Loucy (cell line): ENCODE data around the gene ILK.

Source experiments
- H2AFZ ChIP-seq: fragments of 200-600 bp; sonication (generic); 2 replicates; pipeline ENCODE4 v1.6.0; 2016; ENCODE audit warnings: antibody characterized with exemption, mild to moderate bottlenecking, low read length, moderate library complexity
- H3F3A ChIP-seq: fragments of 200-600 bp; 2 replicates; pipeline ENCODE4 v1.6.0; 2016; ENCODE audit warnings: antibody characterized with exemption, low read depth, mild to moderate bottlenecking
- H3K27me3 ChIP-seq: fragments of 200-600 bp; sonication (generic); 2 replicates; pipeline ENCODE4 v1.6.1; 2014; ENCODE audit warnings: low read length, mild to moderate bottlenecking; ENCODE audit not compliant: insufficient read depth, poor library complexity, severe bottlenecking
- H3K36me3 ChIP-seq: fragments of 200-600 bp; sonication (generic); 2 replicates; pipeline ENCODE4 v1.6.1; 2016; ENCODE audit warnings: low read length; ENCODE audit not compliant: insufficient read depth
- H3K4me1 ChIP-seq: fragments of 200-600 bp; sonication (generic); 2 replicates; pipeline ENCODE4 v1.5.1; 2014; ENCODE audit warnings: low read length, mild to moderate bottlenecking; ENCODE audit not compliant: insufficient read depth, poor library complexity, severe bottlenecking
- H3K4me2 ChIP-seq: fragments of 200-600 bp; sonication (generic); 2 replicates; pipeline ENCODE4 v1.6.0; 2014; ENCODE audit warnings: antibody characterized with exemption, low read length, low read depth, mild to moderate bottlenecking; ENCODE audit not compliant: poor library complexity, severe bottlenecking
- H3K4me3 ChIP-seq: fragments of 200-600 bp; sonication (generic); 2 replicates; pipeline ENCODE4 v1.5.1; 2014; ENCODE audit warnings: low read length, mild to moderate bottlenecking, mixed read lengths; ENCODE audit not compliant: poor library complexity, severe bottlenecking
- H3K79me2 ChIP-seq: fragments of 200-600 bp; sonication (generic); 2 replicates; pipeline ENCODE4 v1.6.1; 2014; ENCODE audit warnings: low read length; ENCODE audit not compliant: insufficient read depth
- H3K9ac ChIP-seq: fragments of 200-600 bp; sonication (generic); 2 replicates; pipeline ENCODE4 v1.6.0; 2014; ENCODE audit warnings: mild to moderate bottlenecking, low read depth, low read length, moderate library complexity; ENCODE audit not compliant: poor library complexity, severe bottlenecking
- H3K9me2 ChIP-seq: fragments of 200-600 bp; sonication (generic); replicated peaks from 2 replicates; pipeline ENCODE4 v1.6.1; 2016; ENCODE audit warnings: low read depth, low read length, mixed read lengths
- H3K9me3 ChIP-seq: fragments of 200-600 bp; sonication (generic); 2 replicates; pipeline ENCODE4 v1.6.1; 2014; ENCODE audit warnings: mild to moderate bottlenecking, antibody characterized with exemption, low read length, low read depth; ENCODE audit not compliant: insufficient read depth
- H4K20me1 ChIP-seq: fragments of 200-600 bp; sonication (generic); 2 replicates; pipeline ENCODE4 v1.6.0; 2014; ENCODE audit warnings: antibody characterized with exemption, low read length, mild to moderate bottlenecking; ENCODE audit not compliant: insufficient read depth, poor library complexity, severe bottlenecking
- CTCF ChIP-seq: fragments of 200-600 bp; sonication (generic); conservative IDR thresholded peaks from 2 replicates; pipeline ENCODE4 v1.5.1; 2014; ENCODE audit warnings: mild to moderate bottlenecking, antibody characterized with exemption, low read length
- EZH2phosphoT487 ChIP-seq: fragments of 200-600 bp; IDR thresholded peaks from 2 replicates; pipeline ENCODE4 v1.6.1; 2018; ENCODE audit warnings: antibody characterized with exemption, mild to moderate bottlenecking, moderate library complexity, borderline replicate concordance

Gene ILK

GRCh38 chr11:6567371-6567745, 36.2 kb upstream of the ILK start:
- TF ChIP-seq CTCF: no peak
- TF ChIP-seq EZH2phosphoT487: no peak
- H3K4me1 ChIP-seq: no peaks in the 10 kb centered on the region
- no peak overlapping the region for H3K4me2 ChIP-seq
- H4K20me1 ChIP-seq: no peaks in the 10 kb centered on the region
- no peaks in the 10 kb centered on the region for H3K36me3 ChIP-seq
- H2AFZ ChIP-seq: no peak overlapping the region
- no peaks in the 10 kb centered on the region for H3K9me3 ChIP-seq
- no peaks in the 10 kb centered on the region for H3F3A ChIP-seq
- no peaks in the 10 kb centered on the region for H3K9me2 ChIP-seq
- no peaks in the 10 kb centered on the region for H3K79me2 ChIP-seq
- H3K9ac ChIP-seq: no peak overlapping the region
- H3K27me3 ChIP-seq: no peaks in the 10 kb centered on the region
- no peak overlapping the region for H3K4me3 ChIP-seq

- Histone ChIP-seq H3K9me2 (no peaks in the 10 kb centered on the region), H3K36me3 (no peaks in the 10 kb centered on the region), H3K4me2 (no peak overlapping the region), H3K9ac (no peak overlapping the region), H3K9me3 (no peaks in the 10 kb centered on the region), H3K4me1 (no peaks in the 10 kb centered on the region), H2AFZ (no peak overlapping the region), H3K4me3 (no peak overlapping the region), H3K27me3 (no peaks in the 10 kb centered on the region), H3F3A (no peaks in the 10 kb centered on the region), H4K20me1 (no peaks in the 10 kb centered on the region), H3K79me2 (no peaks in the 10 kb centered on the region)
- TF ChIP-seq CTCF (peak; percentile 41), EZH2phosphoT487 (no peak)
Measured at GRCh38 chr11:6568191-6568918, 35.2 kb upstream of the ILK start.

- Histone ChIP-seq H3K9ac (no peak overlapping the region), H2AFZ (no peak overlapping the region), H3F3A (no peaks in the 10 kb centered on the region), H3K79me2 (no peaks in the 10 kb centered on the region), H3K36me3 (no peaks in the 10 kb centered on the region), H3K27me3 (no peaks in the 10 kb centered on the region), H3K4me1 (no peaks in the 10 kb centered on the region), H3K9me3 (no peaks in the 10 kb centered on the region), H4K20me1 (no peaks in the 10 kb centered on the region), H3K4me3 (no peak overlapping the region), H3K4me2 (no peak overlapping the region), H3K9me2 (no peaks in the 10 kb centered on the region)
- TF ChIP-seq CTCF: no peak
- TF ChIP-seq EZH2phosphoT487: no peak
Measured at GRCh38 chr11:6569706-6570105, 33.9 kb upstream of the ILK start.
